Skeletal muscle cell (primary cell): ENCODE data around the gene OR11H1.
"Not testable (repeated sequence)": the region's sequence is repeated elsewhere in the genome, so short reads cannot be mapped to it uniquely, and the experiment has no call there.

Experiments
- DNase-seq: peaks from one replicate; pipeline ENCODE4 v3.0.0-alpha.2; 2010; ENCODE audit warnings: low read depth
- H3K4me3 ChIP-seq: 2 replicates; pipeline ENCODE4 v1.5.1; 2011; ENCODE audit warnings: low read depth, mild to moderate bottlenecking, control low read depth, low read length, moderate library complexity

OR11H1 gene, protein sequence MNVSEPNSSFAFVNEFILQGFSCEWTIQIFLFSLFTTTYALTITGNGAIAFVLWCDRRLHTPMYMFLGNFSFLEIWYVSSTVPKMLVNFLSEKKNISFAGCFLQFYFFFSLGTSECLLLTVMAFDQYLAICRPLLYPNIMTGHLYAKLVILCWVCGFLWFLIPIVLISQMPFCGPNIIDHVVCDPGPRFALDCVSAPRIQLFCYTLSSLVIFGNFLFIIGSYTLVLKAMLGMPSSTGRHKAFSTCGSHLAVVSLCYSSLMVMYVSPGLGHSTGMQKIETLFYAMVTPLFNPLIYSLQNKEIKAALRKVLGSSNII

DNA sequence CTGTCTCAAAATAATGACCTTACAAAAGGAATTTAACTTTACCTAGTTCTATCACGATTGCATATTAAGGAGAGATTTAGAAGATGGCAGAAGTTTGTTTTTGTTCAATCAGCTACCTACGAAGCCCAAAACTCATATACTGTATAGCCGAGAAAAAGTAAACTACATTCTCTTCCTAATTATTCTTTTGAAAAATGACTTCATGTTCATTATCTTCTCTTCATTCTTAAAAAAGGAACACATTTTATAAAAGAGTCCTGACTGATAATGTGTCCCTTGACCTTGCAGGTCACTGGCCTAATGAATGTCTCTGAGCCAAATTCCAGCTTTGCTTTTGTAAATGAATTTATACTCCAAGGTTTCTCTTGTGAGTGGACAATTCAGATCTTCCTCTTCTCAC, at the start of gene OR11H1:
Gene OR11H1 (plus strand): TSS at position 301 of the 400 bp plus-strand sequence. CDS start 0 bp downstream, at position 301.
- not testable (repeated sequence) for DNase-seq, H3K4me3 ChIP-seq

DNA sequence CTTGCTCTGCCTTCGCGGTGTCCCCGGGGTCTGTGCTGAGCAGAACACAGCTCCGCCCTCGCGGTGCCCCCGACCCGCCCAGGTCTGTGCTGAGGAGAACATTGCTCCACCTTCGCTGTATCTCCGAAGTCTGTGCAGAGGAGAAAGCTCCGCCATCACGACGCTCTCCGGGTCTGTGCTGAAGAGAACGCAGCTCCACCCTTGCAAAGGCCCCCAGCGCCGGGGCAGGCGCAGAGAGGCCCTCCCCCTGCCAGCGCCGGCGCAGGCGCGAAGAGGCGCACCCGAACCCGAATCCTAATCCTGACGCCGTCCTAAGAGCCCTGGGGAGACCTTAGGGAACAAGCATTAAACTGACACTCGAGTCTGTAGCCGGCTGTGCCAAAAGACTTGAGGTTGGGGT, 18.0 kb upstream of the OR11H1 start:
- not testable (repeated sequence) for DNase-seq, H3K4me3 ChIP-seq

GRCh38 chr22:15515896-15516295, 12.1 kb upstream of the OR11H1 start:
- DNase-seq, H3K4me3 ChIP-seq: not testable (repeated sequence)

- H3K4me3 ChIP-seq, DNase-seq: not testable (repeated sequence)
Observed at GRCh38 chr22:15553767-15554166, 25.8 kb downstream of the OR11H1 start.

GRCh38 chr22:15563461-15563860, 35.5 kb downstream of the OR11H1 start:
- not testable (repeated sequence) for DNase-seq, H3K4me3 ChIP-seq

DNA sequence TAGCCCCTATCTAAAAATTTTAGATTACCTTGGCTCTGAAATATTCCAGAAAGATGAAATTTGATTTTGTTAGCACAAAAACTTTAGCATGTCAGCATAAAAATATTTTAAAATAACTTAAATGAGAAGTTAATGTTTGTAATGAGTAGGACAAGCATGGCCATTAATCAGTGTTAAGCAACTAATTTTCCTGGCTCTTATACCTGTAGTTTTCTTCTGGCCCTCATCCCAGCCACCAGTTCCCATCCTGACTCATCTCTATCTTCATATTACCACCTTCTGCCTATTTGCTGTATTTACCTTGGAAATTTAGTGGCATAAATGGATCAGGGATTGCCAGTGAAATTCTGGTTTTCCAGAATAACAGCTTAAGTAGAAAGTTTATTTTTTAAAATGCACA, 37.1 kb downstream of the OR11H1 start:
- DNase-seq, H3K4me3 ChIP-seq: not testable (repeated sequence)
